Ovary (tissue), 3 donors: Measurements from ENCODE around the gene NELFB.

ENCODE experiments used
- EP300 ChIP-seq: sonication (generic); formaldehyde crosslinking; IDR thresholded peaks from one replicate; pipeline ENCODE4 v1.6.1; 2017; ENCODE audit warnings: antibody characterized with exemption
- POLR2A ChIP-seq: fragments of 450-650 bp; IDR thresholded peaks from one replicate; pipeline ENCODE4 v1.6.1; 2017; ENCODE audit warnings: antibody characterized with exemption, mild to moderate bottlenecking, moderate library complexity
- TF ChIP-seq, protein P1 (sequence below), 3 donors: fragments of 450-650 bp in 2 of 3; fragments of 200-600 bp in 1 of 3; IDR thresholded peaks; one replicate each; pipeline versions ENCODE4 v1.5.1 to v1.8.0; 2016 to 2022; ENCODE audit warnings: antibody characterized with exemption in 3 of 3, mild to moderate bottlenecking in 1 of 3
- donor health status: DM: no; HTN: no; CAD: no.

DNA sequence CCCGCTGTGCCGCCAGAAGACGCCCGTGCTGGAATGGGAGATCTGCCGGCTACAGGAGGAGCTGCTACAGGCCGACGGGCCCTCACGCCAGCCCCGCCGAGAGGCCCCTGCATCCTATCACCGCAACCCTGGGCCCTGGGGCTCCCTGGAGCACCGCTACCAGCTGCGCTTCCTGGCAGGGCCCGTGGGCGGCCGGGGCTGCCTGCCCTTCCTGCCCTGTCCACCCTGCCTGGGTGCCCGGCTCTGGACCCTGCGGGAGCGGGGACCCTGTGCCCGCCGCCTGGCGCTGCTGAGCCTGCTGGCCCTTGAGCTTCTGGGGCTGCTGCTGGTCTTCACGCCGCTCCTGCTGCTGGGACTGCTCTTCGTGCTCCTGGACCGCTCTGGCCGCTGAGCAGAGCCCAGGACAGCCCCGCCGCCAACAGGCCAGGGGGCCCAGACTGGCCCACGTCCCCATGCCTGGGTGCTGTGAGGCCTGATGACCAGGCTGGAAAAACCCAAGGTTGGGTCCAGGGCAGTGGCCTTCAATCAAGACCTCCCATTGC is 36.8 kb upstream of the NELFB start:
- TF ChIP-seq, protein P1, sequence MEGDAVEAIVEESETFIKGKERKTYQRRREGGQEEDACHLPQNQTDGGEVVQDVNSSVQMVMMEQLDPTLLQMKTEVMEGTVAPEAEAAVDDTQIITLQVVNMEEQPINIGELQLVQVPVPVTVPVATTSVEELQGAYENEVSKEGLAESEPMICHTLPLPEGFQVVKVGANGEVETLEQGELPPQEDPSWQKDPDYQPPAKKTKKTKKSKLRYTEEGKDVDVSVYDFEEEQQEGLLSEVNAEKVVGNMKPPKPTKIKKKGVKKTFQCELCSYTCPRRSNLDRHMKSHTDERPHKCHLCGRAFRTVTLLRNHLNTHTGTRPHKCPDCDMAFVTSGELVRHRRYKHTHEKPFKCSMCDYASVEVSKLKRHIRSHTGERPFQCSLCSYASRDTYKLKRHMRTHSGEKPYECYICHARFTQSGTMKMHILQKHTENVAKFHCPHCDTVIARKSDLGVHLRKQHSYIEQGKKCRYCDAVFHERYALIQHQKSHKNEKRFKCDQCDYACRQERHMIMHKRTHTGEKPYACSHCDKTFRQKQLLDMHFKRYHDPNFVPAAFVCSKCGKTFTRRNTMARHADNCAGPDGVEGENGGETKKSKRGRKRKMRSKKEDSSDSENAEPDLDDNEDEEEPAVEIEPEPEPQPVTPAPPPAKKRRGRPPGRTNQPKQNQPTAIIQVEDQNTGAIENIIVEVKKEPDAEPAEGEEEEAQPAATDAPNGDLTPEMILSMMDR (IDR thresholded peaks at IDR 0.05), result no peak
- TF ChIP-seq EP300, result no peak
- TF ChIP-seq POLR2A, result no peak
